ENCODE measurements around the gene WDFY3. TPM values are rescaled to one million over a fixed set of nuclear protein-coding genes. Genes with fewer than 3 reads are reported as not detected.

WDFY3 gene
- total and polyA plus RNA-seq, 10 donors = 1.6 to 208 (median 127) TPM

- H3K9me3 ChIP-seq = no peaks in the 10 kb centered on the region
- TF ChIP-seq POLR2A (IDR thresholded peaks at IDR 0.05) = no peak
- TF ChIP-seq POLR2AphosphoS5 (IDR thresholded peaks at IDR 0.05) = no peak
- TF ChIP-seq CTCF (IDR thresholded peaks at IDR 0.05 in 8 of 11, conservative IDR thresholded peaks at IDR 0.05 in 3 of 11) = no peak
- no peak overlapping the region for H3K27ac ChIP-seq
- no peaks in the 10 kb centered on the region for H3K27me3 ChIP-seq (replicated peaks in 1 of 7)
- H3K4me1 ChIP-seq = no peaks in the 10 kb centered on the region
- peaks cover 0 to 24% (median 8%) of the 10 kb centered on the region in 6 donors for H3K36me3 ChIP-seq
- intact Hi-C loops (cut with DNase I; ENCODE audit: low total_unique reads) = no loop called here
- 64 to 78% (median 72%) methylated on average over 1 of the region's 1 CpG for WGBS, 5 donors
- no peak for DNase-seq
- H3K4me3 ChIP-seq = no peak overlapping the region
These were observed 109.2 kb downstream of the WDFY3 start for GRCh38 chr4:84857296-84857695.

DNA sequence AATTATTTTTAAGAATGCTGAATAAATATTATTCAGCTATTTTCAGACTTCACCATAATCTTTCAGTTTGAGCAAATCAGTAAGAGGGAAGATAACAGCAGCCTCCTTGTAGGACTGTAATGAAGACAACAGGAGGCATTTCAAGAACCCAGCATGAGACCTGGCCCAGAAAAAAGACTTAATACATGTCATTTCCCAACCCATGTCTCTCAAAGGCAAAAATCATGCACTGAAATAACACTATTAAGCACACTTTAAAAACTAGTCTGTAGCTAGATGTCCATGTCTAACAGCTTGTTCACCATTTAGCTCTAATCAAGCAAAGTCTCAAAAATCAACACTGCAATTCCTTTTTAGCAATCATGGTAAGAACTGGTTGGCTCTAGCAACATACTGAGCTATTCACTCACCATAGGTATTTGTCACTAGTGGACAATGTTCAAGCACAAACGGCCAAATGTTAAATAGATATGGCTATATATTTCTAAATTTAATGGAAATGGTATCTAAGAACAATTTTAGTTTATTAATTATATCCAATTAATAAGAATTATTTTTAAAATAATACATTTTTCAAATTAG is 109.9 kb downstream of the WDFY3 start:
- Histone ChIP-seq H3K36me3 (peaks cover 0 to 24% (median 8%) of the 10 kb centered on the region in 6 donors), H3K4me3 (no peak overlapping the region), H3K4me1 (no peaks in the 10 kb centered on the region), H3K9me3 (no peaks in the 10 kb centered on the region), H3K27me3 (replicated peaks in 1 of 7) (no peaks in the 10 kb centered on the region), H3K27ac (no peak overlapping the region)
- no peak for DNase-seq
- TF ChIP-seq POLR2AphosphoS5 (IDR thresholded peaks at IDR 0.05) = no peak
- no peak for TF ChIP-seq POLR2A (IDR thresholded peaks at IDR 0.05)
- TF ChIP-seq CTCF (IDR thresholded peaks at IDR 0.05 in 8 of 11, conservative IDR thresholded peaks at IDR 0.05 in 3 of 11) = no peak
- 66 to 78% (median 73%) methylated on average over 1 of the region's 1 CpG for WGBS, 5 donors
- intact Hi-C loops (cut with DNase I; ENCODE audit: low total_unique reads) = no loop called here

- no peaks in the 10 kb centered on the region for H3K9me3 ChIP-seq
- H3K4me1 ChIP-seq = no peaks in the 10 kb centered on the region
- no peak for TF ChIP-seq POLR2AphosphoS5 (IDR thresholded peaks at IDR 0.05)
- no peak for TF ChIP-seq POLR2A (IDR thresholded peaks at IDR 0.05)
- no peak for TF ChIP-seq CTCF (IDR thresholded peaks at IDR 0.05 in 8 of 11, conservative IDR thresholded peaks at IDR 0.05 in 3 of 11)
- 92 to 96% (median 95%) methylated on average over 2 of the region's 2 CpGs for WGBS, 5 donors
- intact Hi-C loops (cut with DNase I; ENCODE audit: low total_unique reads) = no loop called here
- no peak overlapping the region for H3K4me3 ChIP-seq
- DNase-seq = no peak
- no peaks in the 10 kb centered on the region for H3K27me3 ChIP-seq (replicated peaks in 1 of 7)
- no peak overlapping the region for H3K27ac ChIP-seq
- H3K36me3 ChIP-seq = peaks cover 0 to 24% (median 8%) of the 10 kb centered on the region in 6 donors
These were observed 110.7 kb downstream of the WDFY3 start for GRCh38 chr4:84855774-84856173.

GRCh38 chr4:84852081-84852480 is 114.4 kb downstream of the WDFY3 start:
- no peak overlapping the region for H3K4me3 ChIP-seq
- no peaks in the 10 kb centered on the region for H3K27me3 ChIP-seq (replicated peaks in 1 of 7)
- intact Hi-C loops (cut with DNase I; ENCODE audit: low total_unique reads) = no loop called here
- H3K9me3 ChIP-seq = no peaks in the 10 kb centered on the region
- DNase-seq = no peak
- H3K27ac ChIP-seq = no peak overlapping the region
- WGBS, 5 donors = 69 to 88% (median 78%) methylated on average over 1 of the region's 1 CpG
- H3K36me3 ChIP-seq = peaks cover 0 to 26% (median 0%) of the 10 kb centered on the region in 6 donors
- TF ChIP-seq CTCF (IDR thresholded peaks at IDR 0.05 in 8 of 11, conservative IDR thresholded peaks at IDR 0.05 in 3 of 11) (no peak), POLR2AphosphoS5 (IDR thresholded peaks at IDR 0.05) (no peak), POLR2A (IDR thresholded peaks at IDR 0.05) (no peak)
- H3K4me1 ChIP-seq = peaks cover 0 to 8% (median 0%) of the 10 kb centered on the region in 6 donors

Measured in spleen (tissue), 11 donors.